SU-DHL-6 (cell line): ENCODE data around the gene DCANP1.

Experiments used
- EZH2phosphoT487 ChIP-seq: fragments of 200-600 bp; sonication (generic), shearing (Covaris generic); conservative IDR thresholded peaks from 2 replicates; pipeline ENCODE4 v1.6.1; 2018; ENCODE audit warnings: mild to moderate bottlenecking, antibody characterized with exemption, low read length, moderate library complexity, mixed read lengths
- TF ChIP-seq, protein P1 (sequence below): fragments of 200-600 bp; sonication (generic); IDR thresholded peaks from one replicate; pipeline ENCODE4 v1.5.1; 2017; ENCODE audit warnings: antibody characterized with exemption, mild to moderate bottlenecking, low read length, moderate library complexity; ENCODE audit not compliant: insufficient read depth, poor library complexity, severe bottlenecking

- TF ChIP-seq, protein P1, sequence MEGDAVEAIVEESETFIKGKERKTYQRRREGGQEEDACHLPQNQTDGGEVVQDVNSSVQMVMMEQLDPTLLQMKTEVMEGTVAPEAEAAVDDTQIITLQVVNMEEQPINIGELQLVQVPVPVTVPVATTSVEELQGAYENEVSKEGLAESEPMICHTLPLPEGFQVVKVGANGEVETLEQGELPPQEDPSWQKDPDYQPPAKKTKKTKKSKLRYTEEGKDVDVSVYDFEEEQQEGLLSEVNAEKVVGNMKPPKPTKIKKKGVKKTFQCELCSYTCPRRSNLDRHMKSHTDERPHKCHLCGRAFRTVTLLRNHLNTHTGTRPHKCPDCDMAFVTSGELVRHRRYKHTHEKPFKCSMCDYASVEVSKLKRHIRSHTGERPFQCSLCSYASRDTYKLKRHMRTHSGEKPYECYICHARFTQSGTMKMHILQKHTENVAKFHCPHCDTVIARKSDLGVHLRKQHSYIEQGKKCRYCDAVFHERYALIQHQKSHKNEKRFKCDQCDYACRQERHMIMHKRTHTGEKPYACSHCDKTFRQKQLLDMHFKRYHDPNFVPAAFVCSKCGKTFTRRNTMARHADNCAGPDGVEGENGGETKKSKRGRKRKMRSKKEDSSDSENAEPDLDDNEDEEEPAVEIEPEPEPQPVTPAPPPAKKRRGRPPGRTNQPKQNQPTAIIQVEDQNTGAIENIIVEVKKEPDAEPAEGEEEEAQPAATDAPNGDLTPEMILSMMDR, result no peak
- no peak for TF ChIP-seq EZH2phosphoT487
Measured at GRCh38 chr5:135434591-135435466, 12.3 kb downstream of the DCANP1 start.
